PFSK-1 (cell line): ENCODE measurements around the gene TTC16.

ENCODE experiments used
- FOXP2 ChIP-seq: optimal IDR thresholded peaks from 2 replicates; pipeline ENCODE3; 2011; ENCODE audit warnings: borderline replicate concordance, control low read depth, inconsistent platforms; ENCODE audit not compliant: insufficient read depth; ENCODE audit errors: extremely low read length, extremely low read depth
- POLR2AphosphoS5 ChIP-seq: IDR thresholded peaks from 2 replicates; pipeline ENCODE4 v1.6.1; 2012; ENCODE audit warnings: low read depth, mild to moderate bottlenecking, control low read depth, low read length, moderate library complexity
- REST ChIP-seq, 2 experiments: IDR thresholded peaks; 2 replicates each; pipeline versions ENCODE4 v1.6.1 to v1.8.0; 2011 to 2012; ENCODE audit warnings: low read depth in 2 of 2, low read length in 2 of 2, control low read depth in 1 of 2, inconsistent platforms in 1 of 2, mild to moderate bottlenecking in 1 of 2, moderate library complexity in 1 of 2; ENCODE audit not compliant: insufficient read depth in 1 of 2
- SIN3A ChIP-seq: IDR thresholded peaks from 2 replicates; pipeline ENCODE4 v1.6.1; 2012; ENCODE audit warnings: mild to moderate bottlenecking, low read length, moderate library complexity, borderline replicate concordance; ENCODE audit not compliant: insufficient read depth
- TAF1 ChIP-seq: IDR thresholded peaks from 2 replicates; pipeline ENCODE4 v1.6.1; 2012; ENCODE audit warnings: low read length, control low read depth, borderline replicate concordance; ENCODE audit not compliant: insufficient read depth

TTC16 gene

GRCh38 chr9:127710204-127710783, 5.6 kb upstream of the TTC16 start:
- TF ChIP-seq POLR2AphosphoS5 (no peak), TAF1 (no peak), FOXP2 (no peak), REST (IDR thresholded peaks at IDR 0.05; ENCODE audit: insufficient read depth in 1 of 2, low read depth in 2 of 2, low read length in 2 of 2) (no peak), SIN3A (no peak)

GRCh38 chr9:127711226-127711701, 4.6 kb upstream of the TTC16 start:
- TF ChIP-seq TAF1 (no peak), REST (IDR thresholded peaks at IDR 0.05; ENCODE audit: insufficient read depth in 1 of 2, low read depth in 2 of 2, low read length in 2 of 2) (no peak), SIN3A (no peak), POLR2AphosphoS5 (no peak), FOXP2 (no peak)

- TF ChIP-seq TAF1 = no peak
These were observed 4.0 kb upstream of the TTC16 start for GRCh38 chr9:127711831-127712274.

- TF ChIP-seq POLR2AphosphoS5 (no peak), SIN3A (no peak)
These were observed 3.5 kb upstream of the TTC16 start for GRCh38 chr9:127712371-127712770.

- TF ChIP-seq POLR2AphosphoS5 (no peak), FOXP2 (no peak), REST (IDR thresholded peaks at IDR 0.05; ENCODE audit: insufficient read depth in 1 of 2, low read depth in 2 of 2, low read length in 2 of 2) (no peak), TAF1 (no peak), SIN3A (no peak)
These were observed 3.0 kb upstream of the TTC16 start for GRCh38 chr9:127712867-127713266.

GRCh38 chr9:127714020-127714750, 1.7 kb upstream of the TTC16 start:
- TF ChIP-seq FOXP2 (no peak), POLR2AphosphoS5 (no peak), SIN3A (no peak), REST (IDR thresholded peaks at IDR 0.05; ENCODE audit: insufficient read depth in 1 of 2, low read depth in 2 of 2, low read length in 2 of 2) (no peak), TAF1 (no peak)
